K562 (cell line): ENCODE results near the gene MINDY4. TPM values are rescaled to one million over a fixed set of nuclear protein-coding genes. Genes with fewer than 3 reads are reported as not detected.

Experiments used
- CCAR2 ChIP-seq: fragments of 200-400 bp; formaldehyde crosslinking; IDR thresholded peaks from 2 replicates; pipeline ENCODE4 v1.6.1; 2017; ENCODE audit warnings: mild to moderate bottlenecking, low read depth, low read length
- DDX20 ChIP-seq: fragments of 450-650 bp; IDR thresholded peaks from 2 replicates; pipeline ENCODE4 v1.6.1; 2016; ENCODE audit warnings: missing genetic modification characterization, low read depth, mild to moderate bottlenecking, missing compliant biosample characterization, moderate library complexity
- DNMT1 ChIP-seq: fragments of 450-650 bp; IDR thresholded peaks from 2 replicates; pipeline ENCODE4 v1.6.1; 2016; ENCODE audit warnings: antibody characterized with exemption, mild to moderate bottlenecking
- DPF2 ChIP-seq: fragments of 450-650 bp; IDR thresholded peaks from 2 replicates; pipeline ENCODE4 v1.6.1; 2016
- EZH2 ChIP-seq: IDR thresholded peaks from 2 replicates; pipeline ENCODE4 v1.6.1; 2012; ENCODE audit warnings: low read depth, mild to moderate bottlenecking, inconsistent platforms, low read length, borderline replicate concordance
- FOXA1 ChIP-seq: fragments of 450-650 bp; IDR thresholded peaks from 2 replicates; pipeline ENCODE4 v1.6.1; 2016; ENCODE audit warnings: mild to moderate bottlenecking, borderline replicate concordance
- FOXK1 ChIP-seq: sonication (generic); formaldehyde crosslinking; IDR thresholded peaks from 2 replicates; pipeline ENCODE4 v1.8.0; 2022; ENCODE audit warnings: missing genetic modification reagents, mild to moderate bottlenecking, borderline replicate concordance
- GABPB1 ChIP-seq: sonication (generic); formaldehyde crosslinking; IDR thresholded peaks from 2 replicates; pipeline ENCODE4 v1.8.0; 2022; ENCODE audit warnings: mild to moderate bottlenecking, missing genetic modification reagents
- HCFC1 ChIP-seq: IDR thresholded peaks from 2 replicates; pipeline ENCODE4 v1.6.1; 2012; ENCODE audit warnings: low read depth, low read length, improper control_type of control experiment
- HNRNPL ChIP-seq: fragments of 200-400 bp; formaldehyde crosslinking; IDR thresholded peaks from 2 replicates; pipeline ENCODE4 v1.6.1; 2017; ENCODE audit warnings: low read depth, mild to moderate bottlenecking, low read length
- KLF1 ChIP-seq: fragments of 450-650 bp; IDR thresholded peaks from 2 replicates; pipeline ENCODE4 v1.6.1; 2016; ENCODE audit warnings: missing genetic modification characterization, missing compliant biosample characterization
- LEF1 ChIP-seq: fragments of 450-650 bp; IDR thresholded peaks from 2 replicates; pipeline ENCODE4 v1.6.1; 2016; ENCODE audit warnings: mild to moderate bottlenecking
- MEF2A ChIP-seq: IDR thresholded peaks from 2 replicates; pipeline ENCODE4 v1.6.1; 2011; ENCODE audit warnings: low read depth, mild to moderate bottlenecking, low read length, moderate library complexity; ENCODE audit not compliant: control insufficient read depth
- MTA3 ChIP-seq: fragments of 450-650 bp; formaldehyde crosslinking; IDR thresholded peaks from 2 replicates; pipeline ENCODE4 v1.6.1; 2017; ENCODE audit warnings: mild to moderate bottlenecking, borderline replicate concordance
- MTF1 ChIP-seq: fragments of 250-450 bp; sonication (Bioruptor Pico); IDR thresholded peaks from 2 replicates; pipeline ENCODE4 v1.9.0; 2021; ENCODE audit warnings: moderate library complexity, mild to moderate bottlenecking, inconsistent platforms, borderline replicate concordance
- POLR2B ChIP-seq: fragments of 450-650 bp; IDR thresholded peaks from 2 replicates; pipeline ENCODE4 v1.6.1; 2018; ENCODE audit warnings: low read depth; ENCODE audit not compliant: partially characterized antibody
- PURB ChIP-seq: sonication (generic); formaldehyde crosslinking; IDR thresholded peaks from 2 replicates; pipeline ENCODE4 v1.9.0; 2021; ENCODE audit warnings: low read depth, mild to moderate bottlenecking, missing genetic modification reagents
- SMAD4 ChIP-seq: fragments of 250-450 bp; sonication (Bioruptor Pico); conservative IDR thresholded peaks from 2 replicates; pipeline ENCODE4 v1.8.0; 2021; ENCODE audit warnings: inconsistent platforms, mild to moderate bottlenecking, moderate library complexity
- SMARCB1 ChIP-seq: IDR thresholded peaks from 2 replicates; pipeline ENCODE4 v1.6.1; 2011; ENCODE audit warnings: improper control_type of control experiment, low read depth; ENCODE audit not compliant: insufficient read length
- SMARCE1 ChIP-seq: fragments of 450-650 bp; IDR thresholded peaks from 2 replicates; pipeline ENCODE4 v1.7.1; 2016; ENCODE audit warnings: mild to moderate bottlenecking
- TARDBP ChIP-seq: fragments of 450-650 bp; IDR thresholded peaks from 2 replicates; pipeline ENCODE4 v1.6.1; 2016
- TCFL5 ChIP-seq: fragments of 250-450 bp; sonication (Bioruptor Pico); conservative IDR thresholded peaks from 2 replicates; pipeline ENCODE4 v1.6.1; 2021; ENCODE audit warnings: mild to moderate bottlenecking, moderate library complexity, matching md5 sums
- U2AF2 ChIP-seq: fragments of 200-400 bp; formaldehyde crosslinking; optimal IDR thresholded peaks from 2 replicates; pipeline ENCODE3; 2017; ENCODE audit warnings: low read depth, mild to moderate bottlenecking, low read length
- ZEB2 ChIP-seq: fragments of 450-650 bp; IDR thresholded peaks from 2 replicates; pipeline ENCODE4 v1.6.1; 2016
- ZNF146 ChIP-seq: IDR thresholded peaks from one replicate; pipeline ENCODE4 v1.6.1; 2018; ENCODE audit warnings: missing compliant biosample characterization; ENCODE audit not compliant: unreplicated experiment
- ZNF232 ChIP-seq: sonication (generic); formaldehyde crosslinking; IDR thresholded peaks from 2 replicates; pipeline ENCODE4 v1.8.0; 2022; ENCODE audit warnings: mild to moderate bottlenecking, missing genetic modification reagents
- ZNF354B ChIP-seq: fragments of 250-450 bp; sonication (Bioruptor Pico); IDR thresholded peaks from 2 replicates; pipeline ENCODE4 v1.4.0; 2020
- polyA plus RNA-seq, 8 experiments: library from polyadenylated mRNA; depleted of rRNA in 4 of 8; stranded (reverse) in 5 of 8; unstranded in 3 of 8; fragments of >200 nt; fragmentation: Nextera tagmentation in 2 of 8; fragmentation: Illumina TruSeq in 1 of 8; extraction: Ambion mirVana in 2 of 8; extraction: Trizol in 1 of 8; gene quantifications; 2 replicates each; pipeline versions ENCODE4 v1.2.1 to v1.2.3, GENCODE V29; 2011 to 2014; ENCODE audit warnings: inconsistent platforms in 1 of 8, missing spikeins in 1 of 8
- total RNA-seq, 7 experiments: library from RNA; depleted of rRNA in 6 of 7; stranded (reverse); fragments of >200 nt in 6 of 7; fragmentation: Illumina TruSeq in 2 of 7; extraction: Trizol in 2 of 7; gene quantifications; 2 replicates each; pipeline versions ENCODE4 v1.2.1 to v1.2.3, GENCODE V29; 2011 to 2021; ENCODE audit warnings: low replicate concordance in 1 of 7
- TF ChIP-seq, protein P1 (sequence below): fragments of 450-650 bp; IDR thresholded peaks from 2 replicates; pipeline ENCODE4 v1.7.1; 2018; ENCODE audit warnings: mild to moderate bottlenecking, low read depth; ENCODE audit not compliant: partially characterized antibody
- TF ChIP-seq, protein P2 (sequence below): sonication (generic); formaldehyde crosslinking; IDR thresholded peaks from 2 replicates; pipeline ENCODE4 v1.8.1; 2023; ENCODE audit warnings: mild to moderate bottlenecking, missing genetic modification reagents

The MINDY4 gene
- total and polyA plus RNA-seq, 9 of the 15 experiments (the other 6 are each of a cell fraction or from before 2014, with no cell fraction given): 2.1 to 16.7 (median 11.0) TPM

DNA sequence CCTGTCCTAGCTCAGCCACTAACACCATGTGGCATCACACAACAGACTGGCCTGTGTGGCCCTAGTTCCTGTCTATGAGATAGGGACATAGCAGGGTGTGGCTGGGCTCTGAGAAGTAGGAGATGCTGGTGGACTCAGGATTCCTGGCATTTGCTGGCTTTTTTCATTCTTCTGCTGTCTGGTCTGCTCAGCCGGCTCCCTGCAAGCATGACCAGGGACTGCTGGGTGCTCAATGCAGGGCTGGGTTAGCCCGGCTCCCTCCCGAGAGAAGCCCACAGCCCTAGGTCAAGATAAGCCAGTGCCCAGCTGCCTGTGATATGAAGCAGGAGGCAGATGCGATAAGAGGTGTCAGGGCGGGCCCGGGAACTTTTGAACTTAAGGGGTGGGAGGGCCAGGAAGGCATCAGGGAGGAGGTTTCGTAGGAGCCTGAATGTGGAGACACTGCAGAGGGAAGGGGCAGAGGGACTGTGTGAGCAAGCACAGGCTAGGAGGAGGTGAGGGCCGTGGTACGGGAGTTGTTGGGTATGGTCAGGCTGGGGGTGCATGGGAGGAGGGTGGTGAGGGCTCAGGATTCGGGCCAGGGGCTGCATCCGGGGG, 143.9 kb downstream of the MINDY4 start (continued):
- TF ChIP-seq, protein P1, sequence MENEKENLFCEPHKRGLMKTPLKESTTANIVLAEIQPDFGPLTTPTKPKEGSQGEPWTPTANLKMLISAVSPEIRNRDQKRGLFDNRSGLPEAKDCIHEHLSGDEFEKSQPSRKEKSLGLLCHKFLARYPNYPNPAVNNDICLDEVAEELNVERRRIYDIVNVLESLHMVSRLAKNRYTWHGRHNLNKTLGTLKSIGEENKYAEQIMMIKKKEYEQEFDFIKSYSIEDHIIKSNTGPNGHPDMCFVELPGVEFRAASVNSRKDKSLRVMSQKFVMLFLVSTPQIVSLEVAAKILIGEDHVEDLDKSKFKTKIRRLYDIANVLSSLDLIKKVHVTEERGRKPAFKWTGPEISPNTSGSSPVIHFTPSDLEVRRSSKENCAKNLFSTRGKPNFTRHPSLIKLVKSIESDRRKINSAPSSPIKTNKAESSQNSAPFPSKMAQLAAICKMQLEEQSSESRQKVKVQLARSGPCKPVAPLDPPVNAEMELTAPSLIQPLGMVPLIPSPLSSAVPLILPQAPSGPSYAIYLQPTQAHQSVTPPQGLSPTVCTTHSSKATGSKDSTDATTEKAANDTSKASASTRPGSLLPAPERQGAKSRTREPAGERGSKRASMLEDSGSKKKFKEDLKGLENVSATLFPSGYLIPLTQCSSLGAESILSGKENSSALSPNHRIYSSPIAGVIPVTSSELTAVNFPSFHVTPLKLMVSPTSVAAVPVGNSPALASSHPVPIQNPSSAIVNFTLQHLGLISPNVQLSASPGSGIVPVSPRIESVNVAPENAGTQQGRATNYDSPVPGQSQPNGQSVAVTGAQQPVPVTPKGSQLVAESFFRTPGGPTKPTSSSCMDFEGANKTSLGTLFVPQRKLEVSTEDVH: no peak
- TF ChIP-seq PURB (CRISPR knock-in tag) (no peak), CCAR2 (0 out of 2 replicates have a peak, but pooled peaks have one; percentile 64), MTF1 (CRISPR knock-in tag) (no peak), SMARCE1 (peak; percentile 97), TARDBP (peak; percentile 79; the same call in 1 of the 2 replicates), SMAD4 (CRISPR knock-in tag) (peak; percentile 95), DNMT1 (no peak), DPF2 (peak; percentile 99), FOXA1 (no peak), ZNF146 (CRISPR knock-in tag) (no peak), HCFC1 (no peak), LEF1 (peak; percentile 92), SMARCB1 (peak; percentile 67), HNRNPL (no peak), ZEB2 (peak; percentile 79), MTA3 (peak; percentile 83), ZNF354B (CRISPR knock-in tag) (no peak), ZNF232 (no peak), EZH2 (no peak), POLR2B (no peak), KLF1 (tag) (peak; percentile 93), TCFL5 (CRISPR knock-in tag) (no peak; the same call in 1 of the 2 replicates), U2AF2 (no peak), FOXK1 (no peak), MEF2A (peak; percentile 59), DDX20 (no peak), GABPB1 (CRISPR knock-in tag) (0 out of 2 replicates have a peak, but pooled peaks have one; percentile 46)
- TF ChIP-seq, protein P2, sequence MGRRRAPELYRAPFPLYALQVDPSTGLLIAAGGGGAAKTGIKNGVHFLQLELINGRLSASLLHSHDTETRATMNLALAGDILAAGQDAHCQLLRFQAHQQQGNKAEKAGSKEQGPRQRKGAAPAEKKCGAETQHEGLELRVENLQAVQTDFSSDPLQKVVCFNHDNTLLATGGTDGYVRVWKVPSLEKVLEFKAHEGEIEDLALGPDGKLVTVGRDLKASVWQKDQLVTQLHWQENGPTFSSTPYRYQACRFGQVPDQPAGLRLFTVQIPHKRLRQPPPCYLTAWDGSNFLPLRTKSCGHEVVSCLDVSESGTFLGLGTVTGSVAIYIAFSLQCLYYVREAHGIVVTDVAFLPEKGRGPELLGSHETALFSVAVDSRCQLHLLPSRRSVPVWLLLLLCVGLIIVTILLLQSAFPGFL (CRISPR knock-in tag): no peak
